Activated T-helper 1 cell treated with Interleukin-2 at 50 U/mL for 16 hours (primary cell): ENCODE data around the gene JAM2.
"Not testable (repeated sequence)": the region's sequence is repeated elsewhere in the genome, so short reads cannot be mapped to it uniquely, and the experiment has no call there.

Experiments used
- DNase-seq: peaks from one replicate; pipeline ENCODE4 v3.0.0-alpha.2; 2020; ENCODE audit warnings: low read depth

Gene JAM2, protein sequence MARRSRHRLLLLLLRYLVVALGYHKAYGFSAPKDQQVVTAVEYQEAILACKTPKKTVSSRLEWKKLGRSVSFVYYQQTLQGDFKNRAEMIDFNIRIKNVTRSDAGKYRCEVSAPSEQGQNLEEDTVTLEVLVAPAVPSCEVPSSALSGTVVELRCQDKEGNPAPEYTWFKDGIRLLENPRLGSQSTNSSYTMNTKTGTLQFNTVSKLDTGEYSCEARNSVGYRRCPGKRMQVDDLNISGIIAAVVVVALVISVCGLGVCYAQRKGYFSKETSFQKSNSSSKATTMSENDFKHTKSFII

DNA sequence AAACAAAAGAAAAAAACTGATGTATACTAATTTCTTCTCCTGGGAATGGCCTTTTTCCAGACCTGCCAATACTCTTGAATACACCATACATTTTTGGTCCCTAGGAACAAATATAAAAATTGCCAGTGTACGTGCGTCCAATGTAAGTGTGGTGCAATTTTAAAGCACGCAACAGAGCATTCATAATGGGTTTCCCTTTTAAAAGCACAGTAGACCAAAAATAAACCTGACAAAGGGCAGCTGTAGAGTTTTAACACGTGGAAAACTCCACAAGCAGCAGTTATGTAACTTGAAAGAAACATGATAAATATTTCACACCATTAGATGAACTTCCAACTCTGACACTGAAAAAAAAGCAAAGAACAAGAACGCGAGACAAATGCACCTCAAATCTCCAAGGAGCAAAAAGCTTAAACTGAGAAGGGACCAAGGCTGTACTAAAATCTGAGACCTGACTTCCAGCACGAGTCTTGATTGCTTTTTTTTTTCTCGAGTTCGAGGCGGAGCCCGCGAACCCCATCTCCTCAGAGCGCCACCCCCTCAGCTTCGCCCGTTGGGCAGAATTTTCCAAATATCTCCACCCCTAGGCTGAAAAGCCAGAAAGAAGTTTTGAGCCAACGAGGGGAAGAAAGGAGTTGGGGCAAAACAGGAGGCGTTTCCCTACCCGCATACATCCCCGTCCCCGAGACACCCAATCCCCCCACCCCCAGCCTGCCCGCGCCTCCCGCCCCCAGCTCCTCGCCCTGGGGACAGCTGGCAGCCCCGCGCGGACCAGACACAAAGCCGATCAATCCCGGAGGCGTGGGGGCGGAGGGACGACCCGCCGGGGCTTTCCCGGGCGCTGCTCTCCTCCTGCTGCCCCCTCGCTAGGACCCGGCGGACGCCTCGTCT is at the start of gene JAM2:
Gene JAM2, plus strand, starts transcription at position 599 of the 891 bp plus-strand sequence. CDS start 564 bp downstream, outside the sequence.
- DNase-seq = no peak

DNA sequence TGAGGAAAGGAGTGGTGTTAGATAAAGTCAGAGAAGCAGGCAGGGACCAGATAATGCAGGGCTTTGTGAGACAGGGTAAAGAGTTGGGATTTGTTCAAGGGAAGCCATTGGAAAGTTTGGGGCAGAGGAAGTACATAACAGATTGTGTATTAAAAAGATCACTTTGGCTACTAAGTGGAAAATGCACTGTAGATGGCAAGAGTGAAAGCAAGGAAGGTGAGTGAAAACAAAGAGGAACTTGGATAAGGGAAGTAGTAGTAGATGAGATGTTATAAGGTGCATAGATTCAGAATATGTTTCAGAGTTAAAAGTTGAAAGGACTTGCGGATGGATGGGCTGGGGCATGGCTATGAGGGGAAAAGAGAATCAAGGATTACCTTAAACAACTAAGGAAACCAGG is 49.2 kb upstream of the JAM2 start:
- DNase-seq = no peak

DNA sequence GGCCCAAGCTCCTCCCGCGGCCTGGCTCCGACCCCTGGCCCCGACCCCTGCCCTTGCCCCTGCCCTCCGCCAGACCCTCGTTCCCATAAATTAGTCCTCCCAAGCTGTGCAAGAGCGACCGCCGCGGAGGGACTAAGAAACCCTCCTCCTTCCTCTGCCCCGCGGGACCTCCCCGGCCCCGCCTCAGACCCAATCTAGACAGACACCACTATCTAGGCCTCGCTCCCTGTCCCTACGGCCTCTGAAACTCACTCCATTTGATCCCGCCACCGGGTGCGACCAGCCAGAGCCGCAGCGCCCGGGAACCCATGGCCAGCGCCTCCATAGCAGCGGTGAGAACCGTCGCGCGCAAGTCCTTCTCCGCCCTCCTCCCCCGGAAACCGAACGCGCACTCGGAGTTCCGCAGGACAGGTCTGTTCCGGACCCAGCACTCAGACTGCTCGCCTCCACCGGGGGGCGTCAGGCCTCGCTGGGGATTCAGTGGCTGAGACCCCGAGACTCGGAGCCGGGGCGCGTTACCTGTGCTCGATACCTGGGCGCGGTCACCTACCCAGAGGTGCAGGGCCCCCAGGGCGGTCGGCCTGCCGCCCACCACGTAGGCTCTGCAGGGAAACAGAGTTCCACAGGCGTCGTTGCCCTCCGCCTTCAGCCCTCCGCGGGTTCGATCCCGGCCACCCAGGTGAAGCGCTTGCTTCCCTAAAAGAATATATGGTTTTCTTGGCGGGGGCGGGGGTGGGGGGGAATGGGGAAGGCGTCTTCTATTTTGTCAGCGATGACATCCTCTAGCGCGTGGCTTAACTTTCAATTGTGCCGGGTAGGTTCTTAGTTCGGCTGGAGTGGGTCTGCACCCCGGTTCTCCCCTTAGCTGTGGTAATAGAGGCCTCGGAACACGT is 31.7 kb upstream of the JAM2 start, which contains the start of gene MRPL39:
Gene MRPL39, minus strand, starts transcription at position 331 of the 893 bp plus-strand sequence. Its CDS starts 6 bp downstream, at position 325.
- peak; percentile 78 for DNase-seq

DNA sequence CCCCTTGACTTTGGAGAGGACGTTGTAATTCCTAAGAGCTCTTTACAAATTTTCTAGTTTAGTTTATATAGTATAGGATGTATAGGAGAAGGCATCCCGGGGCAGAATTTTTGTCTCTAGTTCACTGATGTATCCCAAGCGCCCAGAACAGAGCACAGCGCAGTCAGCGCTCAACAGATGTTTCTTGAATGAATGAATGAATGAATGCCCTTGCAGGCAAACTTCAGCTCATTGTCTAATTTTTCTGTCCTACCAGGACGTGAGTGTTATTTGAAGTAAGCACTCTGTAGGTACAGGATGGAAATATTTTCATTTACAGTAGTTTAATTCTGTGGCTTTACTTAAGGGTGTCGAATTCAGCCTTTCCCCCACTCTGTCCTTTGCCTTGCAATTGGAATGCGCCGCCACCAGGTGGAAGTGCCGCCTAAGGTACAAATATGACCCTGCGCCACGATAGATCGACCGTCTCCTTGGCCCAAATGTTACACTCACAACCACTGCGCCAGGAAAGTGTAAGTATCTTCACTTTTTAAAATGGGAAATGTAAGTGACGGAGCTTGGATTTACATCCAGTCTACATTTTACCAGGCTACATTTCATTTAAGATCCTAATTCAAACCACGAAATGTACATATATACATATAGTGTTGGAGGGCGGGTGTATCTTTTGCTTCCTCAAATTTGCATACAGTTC is 30.9 kb upstream of the JAM2 start:
- peak; percentile 62 for DNase-seq

DNA sequence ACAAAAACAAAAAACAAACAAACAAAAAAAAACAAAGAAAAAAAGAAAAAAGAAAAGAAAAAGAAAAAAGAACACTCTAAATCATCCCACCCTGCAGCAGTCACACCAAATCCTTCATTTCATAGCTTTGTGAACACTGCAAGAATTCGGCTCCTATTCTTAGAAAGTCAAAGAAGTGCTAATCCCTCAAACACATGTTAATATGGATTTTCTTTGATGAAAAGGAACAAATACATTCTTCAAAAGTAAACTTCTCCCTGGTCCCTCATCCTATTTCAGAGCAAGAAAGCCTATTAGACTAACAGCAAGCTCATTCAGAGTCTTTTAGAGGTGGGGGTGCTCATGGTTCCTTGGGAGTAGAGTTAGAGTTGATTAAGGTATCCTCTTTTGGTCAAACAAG is 24.6 kb upstream of the JAM2 start:
- no peak for DNase-seq

DNA sequence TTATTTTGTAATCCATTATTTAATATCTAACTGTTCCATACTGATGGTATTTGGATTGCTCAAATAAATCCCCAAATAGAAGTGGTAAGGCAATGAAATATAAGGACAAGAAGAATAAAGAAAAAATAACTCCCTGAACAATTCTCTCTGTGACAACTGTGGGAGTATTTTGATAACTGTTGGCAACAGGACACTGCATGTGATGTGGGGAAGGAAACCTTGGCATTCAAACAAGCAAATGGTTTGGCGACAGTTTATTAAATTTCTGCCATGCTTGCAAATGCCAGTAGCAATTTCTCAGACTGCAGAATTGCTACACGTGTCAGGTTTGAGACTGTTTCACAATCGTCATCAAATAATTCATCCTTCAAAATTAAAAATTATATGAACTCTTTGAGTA is 23.2 kb upstream of the JAM2 start:
- DNase-seq = no peak

DNA sequence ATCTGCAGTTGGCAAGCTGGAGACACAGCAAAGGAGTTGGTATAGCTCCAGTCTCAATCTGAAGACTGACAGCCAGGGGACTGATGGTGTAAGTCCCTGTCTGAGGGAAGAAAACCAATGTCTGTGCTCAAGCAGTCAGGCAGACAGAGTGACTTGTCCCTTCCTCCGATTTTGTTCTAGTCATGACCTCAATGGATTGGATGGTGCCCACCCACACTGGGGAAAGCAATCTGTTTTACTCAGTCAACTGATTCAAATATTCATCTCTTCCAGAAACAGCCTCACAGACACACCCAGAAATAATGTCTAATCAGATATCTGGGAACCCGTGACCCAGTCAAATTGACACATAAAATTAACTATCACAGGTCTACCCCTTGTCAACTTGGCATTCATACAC is 19.9 kb upstream of the JAM2 start:
- DNase-seq = no peak

DNA sequence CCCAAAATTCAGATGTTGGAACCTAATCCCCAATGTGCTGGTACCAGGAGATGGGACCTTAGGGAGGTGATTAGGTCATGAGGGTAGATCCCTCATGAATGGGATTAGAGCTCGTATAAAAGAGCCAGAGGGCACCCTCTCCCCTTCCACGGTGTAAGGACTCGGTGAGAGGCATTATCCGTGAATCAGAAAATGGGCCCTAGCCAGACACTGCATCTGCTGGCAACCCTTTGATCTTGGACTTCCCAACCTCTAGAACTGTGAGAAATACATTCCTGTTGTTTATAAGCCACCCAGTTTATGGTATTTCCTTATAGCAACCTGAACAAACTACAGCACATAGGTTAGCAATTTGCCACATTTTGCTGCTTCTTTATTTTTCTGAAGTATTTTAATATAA is 14.5 kb upstream of the JAM2 start:
- no peak for DNase-seq

DNA sequence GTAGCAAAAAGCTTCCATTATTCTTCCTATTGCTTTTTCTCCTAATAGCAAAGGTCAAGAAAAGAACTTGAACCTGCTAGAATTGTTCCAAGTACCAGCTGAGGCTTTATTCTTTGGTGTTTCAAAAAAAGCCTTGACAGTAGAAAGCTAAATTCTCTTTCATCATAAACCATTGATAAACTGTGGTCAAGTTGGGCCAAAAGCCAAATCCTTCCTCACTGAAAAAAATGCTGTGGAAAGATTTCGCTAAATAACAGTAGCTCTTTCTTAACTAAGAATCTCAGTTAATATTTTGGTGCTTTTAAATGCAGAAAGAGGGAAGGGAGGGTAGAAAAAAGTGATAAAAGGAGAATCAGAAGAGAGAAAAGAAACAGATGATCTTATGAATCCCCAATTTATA is 14.0 kb upstream of the JAM2 start:
- DNase-seq = no peak

DNA sequence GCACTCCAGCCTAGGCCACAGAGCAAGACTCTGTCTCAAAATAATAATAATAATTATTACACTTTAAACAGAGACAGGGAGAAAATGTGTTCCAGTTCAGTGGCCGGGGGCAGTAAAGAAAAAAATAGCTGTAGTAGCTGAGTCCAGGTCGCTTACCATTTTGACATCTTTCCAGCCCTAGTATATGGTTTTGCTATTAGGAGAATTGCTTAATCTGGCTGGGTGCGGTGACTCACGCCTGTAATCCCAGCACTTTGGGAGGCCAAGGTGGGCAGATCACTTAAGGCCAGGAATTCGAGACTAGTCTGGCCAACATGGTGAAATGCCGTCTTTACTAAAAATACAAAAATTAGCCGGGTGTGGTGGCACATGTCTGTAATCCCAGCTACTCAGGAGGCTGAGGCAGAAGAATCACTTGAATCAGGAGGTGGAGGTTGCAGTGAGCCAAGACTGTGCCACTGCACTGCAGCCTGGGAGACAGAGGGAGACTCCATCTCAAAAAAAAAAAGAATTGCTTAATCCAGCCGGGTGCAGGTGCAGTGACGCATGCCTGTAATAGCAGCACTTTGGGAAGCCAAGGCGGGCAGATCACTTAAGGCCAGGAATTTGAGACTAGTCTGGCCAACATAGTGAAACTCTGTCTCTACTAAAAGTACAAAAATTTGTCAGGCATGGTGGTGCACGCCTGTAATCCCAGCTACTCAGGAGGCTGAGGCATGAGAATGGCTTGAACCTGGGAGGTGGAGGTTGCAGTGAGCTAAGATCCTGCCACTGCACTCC is 13.1 kb upstream of the JAM2 start:
- not testable (repeated sequence) for DNase-seq

DNA sequence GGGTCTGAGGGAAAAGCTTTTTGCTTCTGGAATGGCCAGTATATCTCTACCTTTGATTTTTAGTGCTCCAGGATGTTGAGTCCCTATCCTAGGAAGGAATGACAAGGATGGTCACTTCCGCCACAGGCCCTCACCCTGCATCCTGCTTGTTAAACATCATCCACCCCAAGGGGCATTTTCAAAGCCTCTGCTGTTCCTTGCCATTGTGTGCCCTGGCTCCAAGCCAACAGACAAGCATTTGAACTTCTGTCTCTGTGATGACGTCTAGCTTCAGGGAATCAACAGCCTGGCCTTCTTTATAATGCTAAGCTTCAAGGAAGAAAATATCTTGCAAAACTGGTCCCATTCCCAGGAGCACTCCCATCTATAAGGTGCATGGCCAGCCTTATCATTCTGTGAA is 12.3 kb upstream of the JAM2 start:
- no peak for DNase-seq

DNA sequence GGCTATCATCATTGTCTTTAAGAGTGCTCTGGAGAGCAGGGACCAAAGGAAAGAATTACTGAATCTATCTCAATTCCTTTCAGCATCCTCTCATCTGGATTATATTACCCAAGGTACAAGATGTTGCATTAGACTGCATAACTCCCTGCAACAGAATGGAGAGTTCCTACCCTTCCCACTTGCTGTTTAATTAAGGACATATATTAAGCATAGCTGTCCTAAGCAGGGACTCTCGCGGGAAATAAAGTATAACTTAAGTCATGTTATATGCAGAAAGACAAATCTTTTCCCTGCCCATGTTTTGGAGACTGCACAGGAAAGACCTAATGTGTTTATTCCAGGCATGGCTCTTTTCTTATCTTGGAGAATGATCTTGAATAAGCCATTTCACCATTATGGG is 6.8 kb upstream of the JAM2 start:
- DNase-seq = no peak

DNA sequence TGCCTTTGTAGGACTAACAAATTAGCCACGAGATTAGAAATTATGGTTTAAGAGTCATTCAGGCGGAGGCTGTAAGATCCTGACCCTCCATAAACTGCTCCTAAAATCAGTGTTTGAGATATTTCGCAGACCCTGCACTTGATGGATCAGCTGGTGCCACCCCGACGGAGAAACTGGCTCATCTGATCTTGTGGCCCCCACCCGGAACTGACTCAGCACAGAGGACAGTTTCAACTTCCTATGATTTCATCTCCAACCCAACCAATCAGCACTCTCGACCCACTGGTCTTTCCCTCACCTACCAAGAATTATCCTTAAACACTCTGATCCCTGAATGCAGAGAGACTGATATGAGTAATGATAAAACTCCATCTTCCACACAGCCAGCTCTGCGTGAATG is 3.7 kb upstream of the JAM2 start:
- DNase-seq = no peak

DNA sequence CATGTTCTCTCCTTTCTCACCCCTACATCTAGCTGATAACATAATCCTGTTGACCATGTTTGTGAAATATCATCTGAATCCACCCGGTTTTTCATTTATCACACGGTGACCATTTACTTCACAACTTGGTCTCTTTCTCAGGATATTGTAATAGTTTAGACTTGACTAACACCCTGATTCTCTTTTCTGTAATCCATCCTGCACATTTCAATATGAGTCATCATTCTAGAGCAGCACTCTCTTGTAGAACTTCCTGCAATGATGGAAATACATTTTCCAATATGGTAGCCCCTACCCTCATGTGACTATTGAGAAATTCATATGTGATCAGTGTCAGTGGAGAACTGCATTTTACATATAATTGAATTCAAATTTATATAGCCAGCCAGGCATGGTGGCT is 2.3 kb upstream of the JAM2 start:
- DNase-seq = no peak

DNA sequence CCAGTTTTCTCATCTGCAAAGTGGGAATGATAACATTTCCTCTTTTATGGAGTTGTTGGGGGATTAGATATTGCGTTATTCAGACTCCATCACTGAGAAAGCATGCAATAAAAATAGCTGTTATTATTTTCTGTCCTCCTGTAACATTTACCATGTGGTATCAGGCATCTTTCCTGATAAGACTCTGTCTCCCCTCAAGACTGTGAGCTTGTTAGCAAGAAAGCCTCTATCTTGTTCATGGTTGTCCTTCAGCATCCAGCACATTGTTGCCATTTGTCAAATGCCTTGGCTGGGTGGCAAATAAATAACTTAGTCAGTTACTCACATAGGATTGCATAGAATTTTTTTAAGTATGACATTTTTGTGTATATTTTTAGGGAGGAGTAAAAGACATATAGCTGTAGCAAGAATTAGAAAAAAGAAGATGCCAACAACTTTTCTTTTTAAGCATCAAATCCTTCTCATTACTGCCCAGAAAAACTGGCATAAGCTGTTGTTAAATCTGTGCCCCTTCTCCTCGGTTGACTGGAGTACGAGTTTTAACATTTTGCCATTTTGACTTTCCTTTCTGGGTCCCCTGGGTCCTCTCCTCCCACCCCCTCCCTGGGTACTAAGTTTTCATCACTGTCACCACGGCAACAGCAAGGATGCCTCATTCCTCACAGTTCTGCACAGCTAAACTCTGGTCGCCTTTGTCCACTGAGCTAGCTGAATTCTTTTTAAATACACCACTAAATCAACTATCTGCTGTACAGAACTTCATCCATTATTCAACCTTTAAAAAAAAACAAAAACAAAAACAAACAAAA is 1.0 kb upstream of the JAM2 start:
- DNase-seq = no peak

DNA sequence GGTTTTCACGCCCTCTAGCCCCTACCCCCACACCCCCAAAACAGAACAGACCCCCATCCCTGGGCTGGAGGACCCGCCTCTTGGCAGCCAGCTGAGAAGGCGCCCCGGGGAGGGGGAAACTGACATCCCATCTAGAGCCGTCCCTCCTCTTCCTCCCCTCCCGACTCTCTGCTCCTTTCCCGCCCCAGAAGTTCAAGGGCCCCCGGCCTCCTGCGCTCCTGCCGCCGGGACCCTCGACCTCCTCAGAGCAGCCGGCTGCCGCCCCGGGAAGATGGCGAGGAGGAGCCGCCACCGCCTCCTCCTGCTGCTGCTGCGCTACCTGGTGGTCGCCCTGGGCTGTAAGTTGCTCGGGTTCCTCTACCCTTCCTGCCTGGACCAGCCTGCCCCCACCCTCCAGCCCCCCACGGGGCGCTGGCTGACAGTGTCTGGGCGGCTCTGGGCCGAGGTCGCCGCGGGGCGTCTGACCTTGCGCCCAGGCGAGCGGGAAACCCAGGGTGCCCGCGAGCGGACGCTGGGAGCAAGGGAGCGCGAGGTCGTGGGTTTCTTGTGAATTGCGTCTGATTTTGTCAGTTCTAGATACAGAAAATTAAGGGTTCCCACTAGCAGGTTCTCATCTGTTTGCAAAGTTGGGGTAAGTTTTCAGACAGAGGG is 618 bp downstream of the JAM2 start:
- DNase-seq = no peak

DNA sequence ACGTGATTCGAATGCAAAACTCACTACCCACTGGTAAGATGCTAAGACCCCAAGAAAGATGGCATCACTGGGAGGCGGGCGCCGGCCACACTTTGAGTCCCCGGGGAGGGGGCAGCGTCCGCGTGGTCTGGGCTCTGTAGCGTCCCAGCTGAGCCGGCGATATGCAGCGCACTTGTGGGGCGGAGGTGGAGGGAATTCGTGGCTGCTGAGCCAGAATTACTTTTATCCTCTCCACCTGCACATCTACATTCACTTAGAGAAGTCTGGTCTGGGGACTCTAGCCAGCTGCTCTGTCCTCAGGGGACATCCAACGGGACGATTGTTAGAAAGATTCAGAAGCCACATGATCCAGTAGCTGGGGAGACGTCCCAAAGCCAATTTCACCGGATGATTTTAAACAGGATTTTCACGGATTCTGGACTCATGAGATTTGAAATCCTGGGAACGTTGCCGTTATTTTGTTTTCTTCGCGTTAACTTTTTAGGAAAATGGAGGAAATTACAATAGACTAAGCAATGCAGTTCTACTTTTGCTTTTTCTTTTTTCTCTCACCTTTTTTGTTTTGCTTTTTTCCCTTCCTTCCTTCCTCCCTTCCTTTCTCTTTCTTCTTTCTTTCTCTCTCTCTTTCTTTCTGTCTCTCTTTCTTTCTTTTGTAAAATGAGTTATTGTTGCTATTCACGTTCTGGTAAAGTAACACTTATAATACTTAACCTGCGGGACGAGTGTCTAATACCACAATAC is 1.3 kb downstream of the JAM2 start:
- DNase-seq = no peak

DNA sequence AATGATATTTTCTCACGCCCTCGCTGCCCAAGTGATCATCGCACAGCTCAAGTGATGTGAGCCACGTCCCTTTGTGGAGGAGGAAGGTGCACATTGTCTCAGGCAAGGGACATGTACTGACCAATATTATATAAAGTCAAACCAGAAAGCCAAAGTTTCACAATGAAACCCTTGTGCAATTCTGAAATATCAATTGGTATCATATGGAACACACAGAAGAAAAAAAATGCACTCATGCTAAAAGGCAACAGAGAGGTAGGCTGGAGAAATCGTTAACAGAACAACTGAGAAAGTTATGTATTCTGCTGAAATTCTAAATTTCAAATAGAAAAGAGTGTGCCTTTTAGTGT is 1.9 kb downstream of the JAM2 start:
- no peak for DNase-seq

DNA sequence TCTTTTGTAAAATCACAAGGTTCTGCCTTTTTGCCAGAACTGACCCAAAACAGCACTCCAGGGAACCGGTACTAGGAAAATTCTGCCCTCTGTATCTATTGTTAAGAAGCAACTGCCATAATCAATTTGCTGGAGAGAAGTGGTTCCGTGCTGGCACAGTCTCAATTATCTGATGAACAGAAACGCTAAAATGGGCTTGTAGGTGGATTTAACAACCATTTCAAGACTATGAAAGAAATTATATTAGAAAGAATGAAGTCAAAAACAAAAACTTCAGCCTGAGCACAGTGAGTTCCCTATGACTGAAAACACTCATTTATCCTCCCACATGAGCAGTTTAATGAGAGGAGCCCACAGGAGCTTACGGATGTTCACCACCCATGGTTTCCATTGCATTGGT is 4.4 kb downstream of the JAM2 start:
- DNase-seq = no peak
